K562 (cell line): Measurements from ENCODE around the gene FLAD1.

Experiments
- ARNT ChIP-seq, 2 experiments: fragments of 450-650 bp; IDR thresholded peaks; 2 replicates each; pipeline ENCODE4 v1.6.1; 2016; ENCODE audit warnings: mild to moderate bottlenecking in 1 of 2
- IRF1 ChIP-seq: sonication (generic); formaldehyde crosslinking; IDR thresholded peaks from 2 replicates; pipeline ENCODE4 v1.8.0; 2022; ENCODE audit warnings: missing genetic modification reagents, mild to moderate bottlenecking, borderline replicate concordance

DNA sequence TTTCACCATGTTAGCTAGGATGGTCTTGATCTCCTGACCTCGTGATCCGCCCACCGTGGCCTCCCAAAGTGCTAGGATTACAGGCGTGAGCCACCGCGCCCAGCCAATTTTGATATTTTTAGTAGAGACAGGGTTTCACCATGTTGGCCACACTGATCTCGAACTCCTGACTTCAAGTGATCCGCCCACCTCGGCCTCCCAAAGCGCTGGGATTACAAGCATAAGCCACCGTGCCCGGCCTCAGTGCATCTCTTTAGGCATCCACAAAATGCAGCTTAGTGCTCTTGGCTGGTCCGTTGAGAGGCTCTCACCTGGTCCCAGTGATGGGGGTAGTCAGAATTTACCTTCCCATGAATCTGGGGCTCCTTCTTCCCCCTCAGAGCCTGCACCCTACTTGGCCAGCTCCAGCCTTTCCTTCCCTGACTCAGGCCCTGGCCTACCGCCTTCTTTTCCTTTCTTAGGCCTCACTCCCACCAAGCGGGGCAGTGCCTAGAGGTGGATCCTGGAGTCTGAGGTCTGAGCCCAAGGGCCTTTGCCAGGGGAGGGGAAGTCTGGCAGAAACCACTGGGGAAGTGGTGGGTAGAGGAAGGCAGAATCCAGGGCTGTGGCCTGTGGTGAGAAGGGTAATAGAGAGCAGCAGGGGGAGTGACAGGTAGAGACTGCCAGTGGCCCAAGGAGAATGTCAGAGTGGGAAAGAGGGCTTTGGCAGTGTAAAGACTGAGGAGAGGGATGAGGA, 14.0 kb downstream of the FLAD1 start:
- TF ChIP-seq ARNT (IDR thresholded peaks at IDR 0.05), result no peak
- TF ChIP-seq IRF1 (CRISPR knock-in tag), result no peak
